Mesenteric fat pad (tissue), 1 donor: ENCODE measurements around the gene TH. TPM values are rescaled to one million over a fixed set of nuclear protein-coding genes. Genes with fewer than 3 reads are reported as not detected.

Experiments
- DNase-seq: peaks from one replicate; pipeline ENCODE4 v3.0.0-alpha.2; 2020; ENCODE audit warnings: low spot score
- total RNA-seq: library from RNA; stranded (reverse); fragmentation: NEBNext Ultra II Directional; extraction: Animal tissue kit (Norgen Biotek cat#: 25700); gene quantifications from one replicate; pipeline ENCODE4 v1.2.1, GENCODE V29; 2021
- donor health status: DM: yes; HTN: yes; CAD: no.

The TH gene
- total RNA-seq, 1 donor from 2014 or later: not detected

DNA sequence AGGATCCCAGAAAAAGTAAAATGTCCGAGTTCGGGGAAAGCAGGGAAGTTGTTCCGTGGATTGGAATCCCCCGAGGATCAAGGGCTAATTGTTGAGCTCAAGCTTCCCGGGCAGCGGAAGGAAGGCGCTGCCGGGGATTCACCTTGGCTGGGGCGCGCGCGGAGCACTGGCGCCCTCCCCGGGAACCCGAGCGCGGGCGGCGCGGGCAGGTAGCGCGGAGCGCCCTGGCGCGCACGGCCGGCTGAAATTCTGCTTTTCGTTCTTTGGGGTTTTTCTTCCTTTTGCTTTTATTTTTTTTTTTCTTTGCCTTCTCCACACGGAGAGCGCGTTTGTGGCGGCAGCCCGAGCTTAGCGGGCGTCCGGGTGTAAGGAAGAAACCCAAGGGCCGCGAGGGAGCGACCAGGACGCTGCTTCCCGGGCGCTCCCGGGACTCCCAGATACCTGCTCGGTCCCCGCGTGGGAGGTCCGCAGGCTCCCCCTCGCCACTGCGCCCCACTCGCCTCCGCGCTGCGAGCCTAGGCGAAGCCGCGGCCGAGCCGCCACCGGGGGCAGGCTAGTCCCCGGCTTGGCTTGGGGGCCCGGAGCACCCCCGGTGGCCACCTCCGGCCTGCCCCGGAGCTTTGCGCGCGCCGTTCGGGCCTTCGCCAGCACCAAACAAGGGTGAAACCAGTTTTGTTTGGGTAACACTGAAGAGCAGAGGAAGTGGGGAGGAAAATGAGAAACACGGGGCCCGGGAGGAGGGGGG, 27.6 kb downstream of the TH start:
- no peak for DNase-seq

DNA sequence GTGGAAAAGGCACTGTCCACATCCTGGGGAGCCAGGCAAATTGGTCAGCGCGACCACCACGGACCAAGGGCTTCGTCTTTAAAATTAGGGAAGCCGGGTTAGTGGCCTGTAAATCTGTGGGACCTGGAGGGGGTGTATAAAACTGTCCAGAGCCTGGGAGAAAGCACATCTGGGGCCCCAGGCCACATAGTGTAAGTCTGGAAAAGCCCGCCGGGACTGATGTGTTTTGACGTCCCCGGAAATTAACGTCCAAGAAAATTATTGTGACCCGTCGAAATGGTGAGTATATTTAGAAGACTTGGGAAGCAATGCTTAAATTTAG, 28.2 kb downstream of the TH start:
- DNase-seq: no peak

DNA sequence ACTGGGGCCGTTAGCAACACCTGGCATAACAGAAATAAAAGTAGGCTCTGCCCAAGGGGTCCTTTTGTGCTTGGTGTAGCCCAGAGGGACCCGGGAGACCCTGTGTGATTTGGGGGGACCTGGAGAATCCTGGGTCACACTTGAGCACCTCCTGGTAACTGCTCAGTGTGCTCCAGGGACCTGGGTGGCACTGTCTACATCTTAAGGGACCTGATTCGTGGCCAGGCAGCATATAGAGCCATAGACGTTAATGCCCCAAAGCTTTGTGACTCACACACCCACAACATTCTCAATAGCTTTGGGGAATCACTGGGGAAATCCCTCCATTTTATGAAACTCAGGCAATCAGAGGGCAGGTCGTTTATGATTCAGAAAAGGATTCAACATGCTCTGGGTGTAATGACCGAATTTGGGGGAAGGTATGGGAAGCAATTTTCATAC, 28.8 kb downstream of the TH start:
- DNase-seq: no peak

DNA sequence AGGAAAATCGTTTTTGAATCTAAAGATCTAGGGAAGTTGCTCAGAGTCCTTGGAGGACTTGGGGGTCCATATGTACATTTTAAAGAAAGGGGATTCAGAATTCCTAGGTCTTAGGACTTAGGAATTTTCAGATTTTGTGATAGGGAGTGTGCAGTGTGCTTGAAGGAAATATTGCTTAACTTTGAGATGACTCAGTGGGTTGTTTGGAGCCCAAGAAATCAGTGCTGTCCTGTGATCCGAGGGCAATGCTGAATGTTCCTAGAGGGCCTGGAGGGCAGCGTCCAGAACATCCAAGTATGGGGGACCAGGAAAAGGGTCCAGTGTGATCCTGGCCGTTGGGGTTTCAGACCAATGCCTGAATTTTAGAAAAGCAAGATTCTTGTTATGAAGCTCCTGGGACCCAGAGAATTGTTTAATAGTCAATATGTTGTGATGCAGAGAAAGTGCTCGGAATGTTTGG, 29.3 kb downstream of the TH start:
- no peak for DNase-seq

DNA sequence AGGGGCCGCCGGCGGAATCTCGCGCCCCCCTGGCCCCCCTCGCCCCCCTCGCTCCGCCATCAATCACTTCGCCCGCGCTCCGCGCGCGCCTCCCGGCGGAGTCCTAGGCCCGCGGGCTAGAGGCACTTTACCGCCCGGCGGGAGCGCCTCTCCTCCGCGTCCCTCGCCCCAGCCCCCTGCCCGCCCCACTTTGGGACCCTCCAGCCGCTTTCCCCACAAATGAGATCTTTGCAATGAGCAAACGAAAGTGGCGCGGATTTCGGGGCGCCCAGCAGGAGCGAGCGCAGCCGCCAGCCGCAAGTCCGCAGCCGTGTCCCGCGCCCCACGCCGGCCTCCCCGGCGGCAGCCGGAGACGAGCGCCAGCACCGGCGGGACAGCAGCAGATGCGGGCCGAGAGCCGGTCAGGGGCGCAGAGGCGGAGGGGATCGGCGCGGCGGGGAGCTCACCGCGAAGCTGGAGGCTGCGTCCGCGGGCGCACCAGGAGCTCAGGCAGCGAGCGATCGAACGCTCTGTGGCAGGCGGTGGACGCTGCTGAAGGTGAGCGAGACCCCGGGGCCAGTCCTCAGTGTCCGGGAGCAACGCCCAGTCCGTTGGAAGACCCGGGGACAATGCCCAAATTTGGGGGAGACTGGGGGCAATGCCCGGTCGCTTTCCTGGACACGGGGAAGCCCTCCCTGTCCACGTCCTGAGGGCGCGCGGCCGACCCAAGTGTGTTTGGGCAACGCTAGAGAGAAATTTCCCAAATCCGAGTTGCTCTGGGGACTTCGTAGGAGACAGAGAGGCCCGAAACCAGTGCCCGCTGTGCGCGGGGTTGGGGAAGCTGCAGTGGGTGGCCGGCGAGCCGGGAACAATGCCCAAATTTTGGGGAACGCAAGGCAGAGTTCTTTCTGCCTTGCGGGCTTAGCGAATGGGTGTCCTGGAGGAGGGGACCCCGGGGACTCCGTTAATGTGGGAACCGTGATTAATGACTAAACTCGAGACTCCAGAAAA, 30.9 kb downstream of the TH start:
- no peak for DNase-seq

DNA sequence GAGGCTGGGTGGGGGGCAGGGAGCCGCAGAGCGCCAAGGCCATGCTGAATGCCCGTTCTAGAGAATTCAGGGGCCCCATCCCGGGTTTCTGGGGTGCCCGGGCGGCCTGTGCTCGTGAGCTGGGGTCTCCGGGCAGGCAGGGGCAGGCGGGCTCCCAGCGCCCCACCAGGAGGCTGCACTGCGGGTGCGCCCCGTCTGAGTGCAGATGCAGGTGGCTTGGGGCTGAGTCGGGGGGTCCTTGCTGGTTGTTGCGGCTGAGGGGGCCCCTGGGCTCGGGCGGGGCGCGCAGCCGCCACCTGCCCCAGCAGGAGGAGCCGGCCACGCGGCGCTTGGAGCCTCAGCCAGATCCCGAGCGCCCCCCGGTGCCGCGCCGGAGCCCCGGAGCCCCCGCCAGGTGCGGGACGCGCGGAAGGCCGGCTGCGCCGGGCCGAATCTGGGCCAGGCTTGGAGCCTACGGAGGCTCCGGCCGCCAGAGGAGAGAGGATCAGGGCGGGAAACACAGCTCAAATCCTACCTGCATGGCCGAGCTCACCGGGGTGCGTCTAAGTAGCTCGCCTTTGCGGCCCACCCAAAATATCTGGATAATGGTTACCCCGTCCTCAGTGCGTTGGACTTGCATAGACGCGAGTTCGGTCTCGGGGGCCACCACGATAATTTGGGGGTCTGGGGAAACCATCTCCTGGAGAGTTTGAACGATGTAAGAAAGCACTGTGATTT, 31.8 kb downstream of the TH start:
- DNase-seq: no peak

DNA sequence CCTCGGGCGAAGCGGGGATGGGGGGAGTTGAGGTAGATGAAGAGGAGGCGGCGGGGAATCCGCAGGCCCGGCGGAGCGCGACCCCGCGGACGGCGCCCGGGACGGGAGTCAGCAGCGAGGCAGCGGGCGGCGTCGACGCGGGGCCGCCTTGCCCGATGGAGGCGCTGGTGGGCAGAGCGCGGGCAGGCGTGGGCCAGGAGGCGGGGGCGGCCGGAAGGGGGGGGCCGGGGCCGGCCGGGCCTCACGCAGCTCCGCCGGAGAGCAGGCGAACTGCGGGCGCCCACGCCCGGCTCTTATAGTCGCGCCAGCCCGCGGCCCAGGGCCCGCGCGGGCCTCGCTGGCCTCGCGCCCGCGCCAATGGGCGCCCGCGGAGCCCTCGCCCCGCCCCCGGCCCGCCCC, 32.5 kb downstream of the TH start, which contains the start of gene IGF2:
TSS of gene IGF2 (minus strand) at position 267 of the 399 bp plus-strand sequence. CDS start 3,866 bp downstream, outside the sequence.
- DNase-seq: no peak

DNA sequence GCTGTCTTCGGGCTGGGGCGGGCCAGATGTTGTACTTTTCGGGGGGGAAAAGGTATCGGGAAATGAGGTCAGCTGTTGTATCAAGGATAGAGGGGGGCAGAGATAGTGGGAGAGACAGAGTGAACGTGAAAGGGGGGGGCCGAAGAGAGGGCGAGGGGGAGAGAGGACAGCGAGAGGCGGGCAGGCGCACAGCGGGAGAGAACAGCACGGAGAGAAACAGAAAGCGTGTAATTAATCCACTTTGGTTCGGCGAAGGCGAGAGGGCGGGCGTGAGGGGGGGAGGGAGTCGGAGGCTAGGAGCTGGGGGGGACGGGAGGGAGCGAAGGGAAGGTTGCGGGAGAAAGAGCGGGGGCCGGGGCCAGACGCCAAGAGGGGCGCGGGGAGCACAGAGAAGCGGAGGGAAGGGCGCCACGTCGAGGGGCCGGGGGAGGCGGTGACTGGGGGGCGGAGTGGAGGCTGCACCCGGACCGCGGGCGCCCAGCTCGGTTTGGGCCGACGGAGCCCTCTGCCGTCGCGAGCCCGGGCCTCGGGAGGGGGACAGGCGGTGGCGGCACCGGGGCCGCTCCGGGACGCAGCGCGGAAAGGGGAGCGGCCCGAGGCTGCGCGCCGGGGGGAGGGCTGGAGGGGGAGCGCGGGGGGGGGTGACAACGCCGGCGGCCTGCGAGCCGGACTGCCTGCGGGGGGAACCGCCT, 33.0 kb downstream of the TH start:
- DNase-seq: no peak

DNA sequence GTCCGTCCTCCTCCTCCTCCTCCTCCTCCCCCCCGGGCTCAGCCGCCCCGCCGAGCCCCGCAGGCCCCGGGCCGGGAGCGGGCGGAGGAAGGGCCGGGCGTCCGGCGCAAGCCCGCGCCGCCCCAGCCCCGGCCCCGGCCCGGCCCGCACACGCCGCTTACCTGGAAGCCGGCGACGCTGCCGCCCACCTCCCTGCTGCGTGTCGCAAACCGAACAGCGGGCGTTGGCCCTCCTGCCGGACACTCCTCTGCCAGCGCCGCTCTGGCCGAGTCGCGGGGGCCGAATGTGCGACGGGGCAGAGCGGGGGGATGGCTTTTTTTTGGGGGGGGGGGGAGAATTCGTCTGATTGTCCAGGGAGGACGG, 33.6 kb downstream of the TH start:
- DNase-seq: no peak

DNA sequence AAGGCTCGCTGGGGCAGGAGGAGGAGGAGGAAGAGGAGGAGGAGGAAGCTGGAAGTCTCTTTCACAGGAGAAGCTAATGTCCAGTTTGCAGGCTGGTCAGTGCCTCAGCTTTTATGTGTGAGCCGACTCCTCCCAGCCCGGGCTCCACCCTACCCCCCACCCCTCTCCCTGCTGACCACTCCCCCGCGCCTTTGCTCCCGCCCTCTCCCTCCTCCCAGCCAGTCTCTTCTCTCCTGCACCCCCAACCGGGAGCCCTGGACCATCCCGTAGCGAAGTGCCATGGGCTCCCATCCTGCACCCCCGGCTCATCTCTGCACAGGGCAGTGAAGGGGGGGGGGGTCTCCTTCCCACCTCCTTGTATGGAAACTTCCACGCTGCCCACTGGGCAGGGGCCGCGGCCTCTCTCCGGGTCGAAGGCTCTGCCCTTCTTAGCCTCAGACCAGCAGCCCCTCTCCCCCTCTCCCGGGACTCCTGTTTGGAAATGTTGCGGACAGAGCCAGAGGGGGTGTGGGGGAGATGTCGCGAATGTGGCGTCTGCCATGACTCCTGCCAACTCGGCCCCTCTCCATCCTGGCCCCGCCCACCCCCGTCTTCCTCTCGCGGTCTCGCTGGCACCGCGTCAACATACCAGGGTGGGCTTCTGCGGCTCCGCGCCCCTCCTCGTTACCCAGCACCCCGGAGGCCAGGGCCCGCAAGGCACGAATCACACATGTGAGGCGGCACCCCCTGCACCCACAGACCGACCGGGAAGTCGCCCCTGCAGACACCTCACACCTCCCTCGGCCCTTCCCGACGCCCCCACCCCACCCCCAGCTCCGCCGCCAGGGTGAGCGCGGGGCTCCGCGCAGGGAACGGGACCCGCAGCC, 34.2 kb downstream of the TH start:
- DNase-seq: no peak

DNA sequence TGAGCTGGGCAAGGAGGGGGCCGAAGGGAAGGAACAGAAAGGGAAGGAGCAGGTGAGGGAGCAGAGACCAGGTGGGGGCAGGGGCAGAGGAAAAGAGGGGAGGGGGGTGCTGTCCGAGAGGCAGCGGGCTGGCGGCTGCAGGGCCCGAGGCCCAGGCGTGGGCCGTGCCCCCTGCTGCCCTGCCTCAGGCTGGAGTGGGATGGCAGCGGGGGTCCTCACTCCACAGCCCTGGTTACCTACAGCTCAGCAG, 34.7 kb downstream of the TH start:
- no peak for DNase-seq

DNA sequence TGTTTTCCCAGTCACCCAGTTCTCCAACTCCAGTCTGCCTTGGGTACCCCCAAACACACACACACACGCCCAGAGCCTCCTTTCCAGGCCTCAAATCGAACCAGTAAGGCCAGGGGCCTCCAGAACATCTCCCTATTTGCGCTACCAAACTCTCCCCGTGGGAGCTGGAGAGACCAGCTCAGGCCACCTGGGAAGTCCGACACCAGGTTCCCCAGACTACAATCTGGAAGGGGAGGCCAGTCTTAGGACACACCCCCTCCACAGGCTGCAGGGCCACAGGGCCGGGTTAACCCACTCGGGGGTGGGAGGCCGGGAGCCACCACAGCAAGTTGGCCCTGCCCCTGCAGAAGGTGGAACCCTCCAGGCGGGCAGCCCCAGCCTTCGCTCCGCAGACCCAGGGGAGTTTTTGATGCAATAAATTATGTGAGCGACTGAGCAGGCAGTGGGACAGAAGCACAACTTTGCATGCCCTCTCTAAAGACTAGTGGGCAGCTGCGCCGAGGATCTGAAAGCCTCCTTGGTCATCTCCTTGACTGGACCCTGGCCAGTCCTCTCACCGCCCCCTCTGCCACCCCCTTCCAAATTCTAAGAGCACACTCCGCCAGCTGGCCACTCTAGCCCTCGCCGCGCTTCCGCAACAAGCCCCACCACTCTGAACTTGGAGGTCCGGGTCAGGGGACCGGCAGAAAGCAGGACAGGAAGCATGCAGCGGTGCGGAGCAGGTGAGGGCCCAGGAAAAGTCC, 35.2 kb downstream of the TH start:
- no peak for DNase-seq

DNA sequence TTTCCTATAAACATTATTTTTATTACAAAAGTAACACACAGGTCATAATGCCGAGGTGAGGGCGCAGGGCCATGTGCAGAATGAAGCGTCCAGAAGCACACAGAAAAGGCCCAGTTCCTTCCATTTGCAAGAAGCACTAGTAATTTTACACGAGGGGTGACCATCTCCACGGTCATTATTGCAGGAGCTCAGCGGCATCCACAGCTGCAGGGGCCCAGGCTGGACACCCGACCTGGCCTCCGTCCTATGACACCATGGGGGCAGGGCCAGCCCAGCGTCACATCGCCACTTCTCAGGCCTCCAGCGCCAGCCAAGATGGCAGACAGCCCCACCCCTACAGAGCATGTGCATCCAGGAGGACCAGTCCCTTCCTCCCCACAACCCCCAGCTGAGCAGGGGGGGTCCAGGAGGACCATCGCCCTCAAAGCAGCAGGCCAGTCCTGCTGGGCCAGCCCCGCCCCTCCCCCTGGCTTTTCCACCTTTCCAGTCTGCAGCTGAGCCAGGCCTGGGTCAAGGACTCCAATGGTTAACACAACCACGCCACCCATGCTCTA, 35.9 kb downstream of the TH start:
- DNase-seq: no peak

DNA sequence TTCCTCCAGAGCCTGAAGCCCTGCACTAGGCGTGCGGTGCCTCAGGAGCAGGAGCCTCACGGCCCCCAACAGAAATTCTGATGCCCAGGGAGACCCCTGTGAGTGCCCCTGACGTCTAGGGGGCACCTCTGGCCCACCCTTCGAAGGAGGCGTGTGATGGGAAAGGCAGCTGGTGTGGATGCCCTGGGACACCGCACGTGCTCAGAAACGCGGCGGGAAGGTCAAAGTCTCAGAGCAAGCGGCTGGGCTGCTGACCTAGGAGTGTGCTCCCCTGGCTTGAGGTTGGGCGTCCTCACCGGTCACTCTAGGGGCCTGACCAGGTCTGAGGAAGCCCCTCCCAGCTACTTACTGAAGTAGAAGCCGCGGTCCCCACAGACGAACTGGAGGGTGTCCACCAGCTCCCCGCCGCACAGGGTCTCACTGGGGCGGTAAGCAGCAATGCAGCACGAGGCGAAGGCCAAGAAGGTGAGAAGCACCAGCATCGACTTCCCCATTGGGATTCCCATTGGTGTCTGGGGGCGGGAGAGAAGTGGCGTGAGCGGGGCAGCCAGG, 36.5 kb downstream of the TH start:
- DNase-seq: no peak

DNA sequence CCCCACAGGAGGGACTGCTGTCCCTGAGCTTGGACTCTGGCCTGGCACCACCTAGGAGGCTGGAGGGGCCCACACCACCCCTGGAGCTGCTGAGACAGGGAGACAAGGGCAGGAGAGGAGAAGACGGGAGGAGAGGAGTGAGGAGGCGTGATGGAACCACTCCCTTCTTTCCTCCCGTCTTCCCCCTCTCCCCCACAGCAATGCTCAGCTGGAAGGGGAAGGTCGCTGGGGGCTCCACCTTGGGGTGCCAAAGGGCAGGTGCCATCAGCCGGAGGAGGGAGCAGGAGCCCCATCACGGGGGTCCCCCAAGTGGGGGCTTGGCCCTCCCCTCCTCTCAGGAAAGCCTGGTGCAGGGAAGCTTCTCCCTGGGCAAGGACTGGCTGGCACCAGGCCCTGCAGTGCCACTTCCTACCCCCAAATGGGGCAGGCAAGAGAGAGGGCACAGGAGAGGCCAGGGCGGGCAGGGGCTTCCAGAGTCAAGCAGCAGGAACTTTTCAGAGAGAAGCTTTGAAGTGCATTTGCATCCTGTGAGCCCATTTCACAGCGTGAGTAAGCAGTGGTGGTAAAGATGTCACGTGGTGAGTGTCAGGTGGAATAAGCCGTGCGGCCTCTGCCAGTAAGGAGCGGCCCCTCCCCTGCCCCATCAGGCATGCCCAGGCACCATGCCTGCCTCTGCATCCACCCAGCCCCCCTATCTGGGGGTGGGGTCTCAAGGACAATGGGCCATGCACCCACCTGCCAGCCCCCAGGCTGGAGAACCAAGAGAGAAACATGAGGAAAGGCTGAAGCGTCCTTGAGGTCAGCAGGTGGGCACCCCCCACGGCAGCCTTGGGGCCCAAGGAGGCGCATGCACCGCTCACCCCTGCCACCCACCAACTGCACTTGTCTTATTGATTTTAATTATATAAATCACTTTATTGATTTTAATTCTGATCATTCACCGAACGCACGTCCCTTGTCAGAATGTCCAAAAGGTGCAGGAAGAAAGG, 37.3 kb downstream of the TH start:
- DNase-seq: no peak

DNA sequence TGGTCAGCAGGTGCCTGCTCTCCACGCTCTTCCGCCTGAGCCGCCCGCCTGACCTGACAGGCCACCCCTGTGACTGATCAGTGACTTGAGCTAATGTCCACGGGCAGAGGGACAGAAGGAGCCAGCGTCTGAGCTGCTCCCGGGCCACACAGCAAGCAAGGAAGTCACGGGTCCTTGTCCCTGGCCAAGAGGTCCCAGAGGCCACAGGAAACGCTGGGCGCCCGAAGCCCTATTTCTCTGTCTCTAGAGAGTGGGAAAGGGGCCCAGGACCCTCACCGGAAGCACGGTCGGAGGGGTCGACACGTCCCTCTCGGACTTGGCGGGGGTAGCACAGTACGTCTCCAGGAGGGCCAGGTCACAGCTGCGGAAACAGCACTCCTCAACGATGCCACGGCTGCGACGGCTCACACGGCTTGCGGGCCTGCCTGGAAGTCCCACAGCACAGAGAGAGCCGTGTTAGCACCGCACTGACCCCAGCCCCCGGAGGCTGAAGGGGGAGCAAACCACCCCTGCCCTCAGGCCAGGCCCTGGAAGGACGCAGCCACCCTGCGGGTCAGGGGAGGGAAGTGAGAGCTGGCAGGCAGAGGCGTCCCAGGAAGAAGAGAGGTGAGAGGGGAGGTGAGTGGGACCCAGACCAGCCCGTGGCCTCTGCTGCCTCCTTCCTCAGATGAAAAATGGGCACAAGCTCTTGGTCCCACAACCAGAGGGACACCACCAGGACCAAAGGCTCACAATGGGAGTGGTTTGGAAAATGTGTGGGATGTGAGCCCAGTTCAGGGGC, 38.2 kb downstream of the TH start:
- no peak for DNase-seq

DNA sequence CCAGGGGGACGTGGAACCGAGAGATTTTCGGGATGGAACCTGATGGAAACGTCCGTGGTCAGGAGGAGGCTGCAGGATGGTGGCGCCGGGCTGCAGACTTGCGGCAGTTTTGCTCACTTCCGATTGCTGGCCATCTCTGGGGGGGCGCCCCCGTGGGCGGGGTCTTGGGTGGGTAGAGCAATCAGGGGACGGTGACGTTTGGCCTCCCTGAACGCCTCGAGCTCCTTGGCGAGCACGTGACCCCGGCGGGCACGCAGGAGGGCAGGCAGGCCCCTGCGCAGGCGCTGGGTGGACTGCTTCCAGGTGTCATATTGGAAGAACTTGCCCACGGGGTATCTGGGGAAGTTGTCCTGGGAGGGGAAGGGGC, 38.8 kb downstream of the TH start:
- no peak for DNase-seq
